Stimulated activated memory B cell treated with anti-CD40 and anti-IgM and Interleukin-4, amounts not matched to agents 10 μg/mL and 1 μg/mL and 100 μg/mL, for 72 hours (primary cell): ENCODE data around the gene RAD51AP1.
A peak's percentile ranks its signal among the peaks of the same experiment; 100 is the strongest.

ENCODE experiments used
- ATAC-seq: fragments of 150-1000 bp; cut with Tn5 transposase; 2 replicates; pipeline ENCODE4 v1.10.0; 2021
- H3K27ac Mint-ChIP-seq: one replicate; pipeline ENCODE4 v1.8.0; 2022; ENCODE audit warnings: mild to moderate bottlenecking, mixed read lengths
- H3K27me3 Mint-ChIP-seq: one replicate; pipeline ENCODE4 v1.8.0; 2022; ENCODE audit warnings: mixed read lengths
- H3K36me3 Mint-ChIP-seq: one replicate; pipeline ENCODE4 v1.8.0; 2022; ENCODE audit warnings: mixed read lengths
- H3K4me1 Mint-ChIP-seq: one replicate; pipeline ENCODE4 v1.8.0; 2022; ENCODE audit warnings: mixed read lengths
- H3K4me3 Mint-ChIP-seq: one replicate; pipeline ENCODE4 v1.8.0; 2022; ENCODE audit warnings: mild to moderate bottlenecking, moderate library complexity, mixed read lengths
- H3K9me3 Mint-ChIP-seq: one replicate; pipeline ENCODE4 v1.8.0; 2022; ENCODE audit warnings: mixed read lengths

Gene RAD51AP1

GRCh38 chr12:4530982-4531586 lies 7.6 kb upstream of the RAD51AP1 start:
- peaks cover 7% of the 10 kb centered on the region for H3K4me1 Mint-ChIP-seq
- no peak for ATAC-seq
- no peak overlapping the region for H3K4me3 Mint-ChIP-seq
- no peaks in the 10 kb centered on the region for H3K9me3 Mint-ChIP-seq
- no peaks in the 10 kb centered on the region for H3K27me3 Mint-ChIP-seq
- H3K36me3 Mint-ChIP-seq, result peaks cover 12% of the 10 kb centered on the region
- H3K27ac Mint-ChIP-seq, result peak overlapping the region; percentile 40

DNA sequence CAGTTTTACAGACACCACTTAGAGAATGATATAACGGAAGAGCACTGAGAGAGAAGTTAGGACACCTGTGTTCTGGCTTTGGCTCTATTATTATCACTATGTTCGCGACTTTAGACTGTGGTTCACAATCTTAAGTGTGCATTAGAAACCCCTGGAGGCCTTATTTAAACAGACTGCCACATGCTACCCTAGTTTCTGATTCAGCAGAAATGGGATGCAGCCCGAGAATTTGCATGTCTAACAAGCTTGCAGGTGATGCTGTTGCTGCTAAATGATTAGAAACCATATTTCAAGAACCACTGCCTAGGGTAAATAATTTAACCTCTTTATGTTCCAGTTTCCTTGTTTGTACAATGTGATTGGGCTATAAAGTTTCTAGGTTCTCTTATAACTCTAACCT lies 3.6 kb upstream of the RAD51AP1 start:
- no peak overlapping the region for H3K4me3 Mint-ChIP-seq
- no peak overlapping the region for H3K27ac Mint-ChIP-seq

GRCh38 chr12:4535871-4536270 lies 2.8 kb upstream of the RAD51AP1 start:
- Mint-ChIP-seq H3K36me3 (no peaks in the 10 kb centered on the region), H3K9me3 (no peaks in the 10 kb centered on the region), H3K27ac (no peak overlapping the region), H3K4me3 (no peak overlapping the region), H3K4me1 (peaks cover 23% of the 10 kb centered on the region), H3K27me3 (no peaks in the 10 kb centered on the region)
- no peak for ATAC-seq

More for the DNA sequence above, 3.6 kb upstream of the RAD51AP1 start:
- ATAC-seq, result no peak
- Mint-ChIP-seq H3K4me1 (peaks cover 25% of the 10 kb centered on the region), H3K36me3 (peaks cover 3% of the 10 kb centered on the region), H3K27me3 (no peaks in the 10 kb centered on the region), H3K9me3 (no peaks in the 10 kb centered on the region)

DNA sequence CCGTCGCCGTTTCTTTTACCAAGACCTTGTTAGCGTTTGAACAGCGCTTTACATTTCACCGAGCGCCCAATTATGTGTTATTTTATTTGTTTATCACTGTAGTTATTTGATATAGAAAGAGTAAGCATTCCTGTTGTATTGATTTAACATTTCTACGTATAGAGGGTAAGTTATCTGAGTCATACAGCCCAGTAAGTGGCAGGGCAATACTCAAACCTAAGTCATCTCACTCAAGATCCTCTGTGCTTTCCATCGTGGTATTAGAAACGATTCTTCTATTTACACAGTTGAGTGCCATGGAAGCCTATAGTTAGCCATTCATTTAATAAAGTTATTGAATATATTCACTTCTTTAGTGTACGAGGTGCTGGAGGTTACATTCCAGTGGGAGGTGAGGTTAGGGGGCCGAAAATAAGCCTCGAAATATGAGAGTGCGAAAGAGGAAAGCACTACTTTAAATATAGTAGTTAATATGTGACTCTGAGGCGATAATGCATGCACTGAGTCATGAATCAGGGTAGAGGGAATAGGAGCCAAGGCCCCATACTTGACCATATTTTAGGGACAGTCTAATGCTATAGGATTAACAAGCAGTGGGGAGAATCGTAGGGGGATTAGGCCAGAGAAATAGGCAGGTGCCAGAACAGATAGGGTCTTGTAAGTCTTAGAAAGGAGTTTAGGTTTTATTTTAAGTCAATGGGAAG lies 629 bp downstream of the RAD51AP1 start:
- H3K4me1 Mint-ChIP-seq, result peaks cover 23% of the 10 kb centered on the region
- H3K36me3 Mint-ChIP-seq, result peaks cover 14% of the 10 kb centered on the region
- no peaks in the 10 kb centered on the region for H3K9me3 Mint-ChIP-seq
- H3K4me3 Mint-ChIP-seq, result peak overlapping the region; percentile 86
- ATAC-seq, result no peak
- no peaks in the 10 kb centered on the region for H3K27me3 Mint-ChIP-seq
- peak overlapping the region; percentile 95 for H3K27ac Mint-ChIP-seq

GRCh38 chr12:4540170-4540569 lies 1.5 kb downstream of the RAD51AP1 start:
- no peak for ATAC-seq
- peaks cover 27% of the 10 kb centered on the region for H3K4me1 Mint-ChIP-seq

DNA sequence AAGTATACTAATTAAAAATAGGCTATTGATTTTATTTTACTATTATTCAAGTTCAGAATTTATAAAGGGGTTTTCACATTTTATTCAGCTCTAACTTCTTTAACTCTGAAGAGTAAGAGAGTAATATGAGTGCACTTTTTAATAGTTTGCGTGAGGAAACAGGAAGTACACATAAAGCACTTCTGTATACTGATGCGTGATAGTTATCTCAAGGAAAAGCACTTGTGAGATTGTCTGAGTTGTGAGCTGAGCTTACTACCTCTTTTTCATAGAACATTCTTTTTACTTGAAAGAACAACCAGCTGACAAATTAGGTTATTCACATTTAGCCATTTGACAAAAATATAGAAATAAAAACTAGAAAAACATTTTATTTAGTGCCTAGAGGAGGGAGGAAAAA lies 1.9 kb downstream of the RAD51AP1 start:
- no peak overlapping the region for H3K27ac Mint-ChIP-seq
- no peaks in the 10 kb centered on the region for H3K9me3 Mint-ChIP-seq
- ATAC-seq, result no peak
- H3K27me3 Mint-ChIP-seq, result no peaks in the 10 kb centered on the region
- H3K36me3 Mint-ChIP-seq, result peaks cover 26% of the 10 kb centered on the region
- peaks cover 31% of the 10 kb centered on the region for H3K4me1 Mint-ChIP-seq
- no peak overlapping the region for H3K4me3 Mint-ChIP-seq

More at GRCh38 chr12:4540170-4540569, 1.5 kb downstream of the RAD51AP1 start:
- peak overlapping the region; percentile 95 for H3K27ac Mint-ChIP-seq
- peak overlapping the region; percentile 54 for H3K4me3 Mint-ChIP-seq
- H3K36me3 Mint-ChIP-seq, result peaks cover 22% of the 10 kb centered on the region
- H3K27me3 Mint-ChIP-seq, result no peaks in the 10 kb centered on the region
- no peaks in the 10 kb centered on the region for H3K9me3 Mint-ChIP-seq

DNA sequence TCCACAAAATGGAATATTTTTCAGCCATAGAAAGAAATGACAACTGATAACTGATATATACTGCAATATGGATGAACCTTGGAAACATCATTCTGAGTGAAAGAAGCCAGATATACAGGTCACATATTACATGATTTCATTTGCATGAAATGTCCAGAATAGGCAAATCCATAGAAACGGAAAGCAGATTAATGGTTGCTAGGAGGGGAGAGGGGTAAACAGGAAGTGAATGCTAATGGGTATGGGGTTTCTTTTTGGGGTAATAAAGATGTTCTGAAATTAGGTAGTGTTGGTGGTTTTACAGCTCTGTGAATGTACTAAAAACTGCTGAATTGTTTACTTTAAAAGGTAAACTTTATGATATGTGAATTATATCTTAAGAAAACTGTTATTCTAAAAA lies 6.5 kb downstream of the RAD51AP1 start:
- H3K27ac Mint-ChIP-seq, result no peak overlapping the region
- H3K36me3 Mint-ChIP-seq, result peaks cover 49% of the 10 kb centered on the region
- H3K27me3 Mint-ChIP-seq, result no peaks in the 10 kb centered on the region
- H3K9me3 Mint-ChIP-seq, result no peaks in the 10 kb centered on the region
- peaks cover 10% of the 10 kb centered on the region for H3K4me1 Mint-ChIP-seq
- ATAC-seq, result no peak
- H3K4me3 Mint-ChIP-seq, result no peak overlapping the region

GRCh38 chr12:4552191-4552590 lies 13.5 kb downstream of the RAD51AP1 start:
- Mint-ChIP-seq H3K36me3 (peaks cover 35% of the 10 kb centered on the region), H3K27ac (no peak overlapping the region), H3K4me3 (no peak overlapping the region), H3K4me1 (no peaks in the 10 kb centered on the region), H3K27me3 (no peaks in the 10 kb centered on the region), H3K9me3 (no peaks in the 10 kb centered on the region)
- no peak for ATAC-seq

- Mint-ChIP-seq H3K27ac (no peak overlapping the region), H3K4me1 (no peaks in the 10 kb centered on the region), H3K9me3 (no peaks in the 10 kb centered on the region), H3K4me3 (no peak overlapping the region), H3K27me3 (no peaks in the 10 kb centered on the region), H3K36me3 (peaks cover 29% of the 10 kb centered on the region)
- ATAC-seq, result no peak
Measured at GRCh38 chr12:4553943-4554342, 15.3 kb downstream of the RAD51AP1 start.

DNA sequence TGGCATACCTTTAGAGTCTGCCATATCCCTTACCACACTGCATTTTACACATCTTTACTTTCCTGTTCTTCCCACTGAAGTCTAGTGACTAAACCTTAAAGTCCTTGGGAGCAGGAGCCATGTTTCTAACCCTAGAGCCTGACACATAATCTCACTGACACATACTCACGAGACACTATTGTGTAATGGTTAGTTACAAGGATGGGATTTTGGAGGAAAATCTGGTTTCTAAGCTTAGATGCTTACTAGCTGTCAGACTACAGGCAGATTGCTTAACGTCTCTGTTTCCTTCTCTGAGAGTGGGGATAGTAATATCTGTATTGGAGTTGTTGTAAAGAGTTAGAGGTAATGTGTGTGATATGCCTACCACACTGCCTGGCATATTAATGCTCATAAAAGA lies 17.1 kb downstream of the RAD51AP1 start:
- Mint-ChIP-seq H3K4me1 (no peaks in the 10 kb centered on the region), H3K4me3 (no peak overlapping the region), H3K36me3 (peaks cover 23% of the 10 kb centered on the region), H3K9me3 (no peaks in the 10 kb centered on the region), H3K27me3 (no peaks in the 10 kb centered on the region), H3K27ac (no peak overlapping the region)
- ATAC-seq, result no peak

GRCh38 chr12:4556735-4557530 lies 18.2 kb downstream of the RAD51AP1 start:
- Mint-ChIP-seq H3K4me1 (peaks cover 1% of the 10 kb centered on the region), H3K27ac (no peak overlapping the region), H3K9me3 (no peaks in the 10 kb centered on the region), H3K36me3 (peaks cover 20% of the 10 kb centered on the region), H3K27me3 (no peaks in the 10 kb centered on the region), H3K4me3 (no peak overlapping the region)
- no peak for ATAC-seq

DNA sequence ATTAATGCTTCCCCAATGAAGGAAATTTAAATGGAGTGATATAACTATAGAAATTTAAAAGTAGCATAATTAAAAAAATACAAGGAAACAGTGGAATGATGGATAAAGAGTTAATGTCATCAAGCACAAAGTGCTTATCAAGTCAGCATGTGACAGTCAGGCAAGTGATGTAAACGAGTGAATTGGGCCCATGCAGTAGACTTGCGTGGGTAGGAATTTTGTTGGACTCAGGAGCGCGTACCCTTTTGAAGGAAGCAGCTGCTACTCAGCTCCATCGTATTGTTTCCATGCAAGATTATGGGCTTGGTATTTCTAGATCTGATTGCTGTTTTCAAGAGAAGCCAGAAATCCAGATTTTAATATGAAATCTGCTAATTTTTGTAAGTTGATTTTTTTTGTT lies 18.9 kb downstream of the RAD51AP1 start:
- Mint-ChIP-seq H3K4me1 (peaks cover 8% of the 10 kb centered on the region), H3K36me3 (peaks cover 20% of the 10 kb centered on the region), H3K4me3 (no peak overlapping the region), H3K27me3 (no peaks in the 10 kb centered on the region), H3K9me3 (no peaks in the 10 kb centered on the region), H3K27ac (no peak overlapping the region)
- ATAC-seq, result no peak

GRCh38 chr12:4558171-4558570 lies 19.5 kb downstream of the RAD51AP1 start:
- H3K27me3 Mint-ChIP-seq, result no peaks in the 10 kb centered on the region
- peaks cover 9% of the 10 kb centered on the region for H3K4me1 Mint-ChIP-seq
- ATAC-seq, result no peak
- peaks cover 20% of the 10 kb centered on the region for H3K36me3 Mint-ChIP-seq
- no peak overlapping the region for H3K4me3 Mint-ChIP-seq
- no peaks in the 10 kb centered on the region for H3K9me3 Mint-ChIP-seq
- H3K27ac Mint-ChIP-seq, result no peak overlapping the region

DNA sequence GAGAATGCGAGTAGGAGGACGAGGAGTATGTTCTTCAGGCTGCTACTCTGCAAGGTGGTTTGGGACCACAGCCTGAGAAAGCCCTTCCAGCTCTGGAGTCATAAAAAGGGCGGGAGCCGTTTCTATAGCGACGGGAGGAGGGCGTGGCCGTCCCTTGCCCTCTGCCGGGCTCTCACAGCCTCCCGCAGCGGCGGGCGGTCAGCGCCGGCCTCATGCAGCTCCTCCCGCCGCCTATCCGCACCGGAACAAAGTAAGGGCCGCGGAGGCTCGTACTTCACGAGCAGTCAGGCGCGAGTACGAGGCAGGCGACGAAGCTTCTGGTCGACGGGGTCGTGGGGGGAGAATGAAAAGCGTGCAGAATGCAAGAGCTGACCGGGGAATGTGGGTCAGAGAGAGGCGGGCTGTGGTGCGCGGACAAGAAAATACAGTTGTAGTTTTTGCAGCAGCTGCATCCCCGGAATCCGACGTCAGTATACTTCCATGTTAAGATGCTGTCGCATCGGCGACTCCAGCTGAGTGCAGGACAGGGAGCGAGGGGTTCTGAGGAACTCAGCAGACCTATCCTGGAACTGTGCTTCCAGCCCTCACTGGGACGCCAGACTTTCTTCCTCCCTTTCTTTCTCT lies 23.5 kb downstream of the RAD51AP1 start, which contains the start of gene DYRK4:
Gene DYRK4 (plus strand): TSS at position 175 of the 624 bp plus-strand sequence. CDS start 38 bp downstream, at position 213.
- peak within 1 kb of the TSS; percentile 53 for H3K27ac Mint-ChIP-seq
- H3K27me3 Mint-ChIP-seq, result no peaks in the 10 kb centered on the region
- peaks cover 36% of the 10 kb centered on the region for H3K4me1 Mint-ChIP-seq
- H3K9me3 Mint-ChIP-seq, result no peaks in the 10 kb centered on the region
- H3K36me3 Mint-ChIP-seq, result peaks cover 14% of the 10 kb centered on the region
- peak within 1 kb of the TSS; percentile 36 for H3K4me3 Mint-ChIP-seq
- ATAC-seq, result no peak

DNA sequence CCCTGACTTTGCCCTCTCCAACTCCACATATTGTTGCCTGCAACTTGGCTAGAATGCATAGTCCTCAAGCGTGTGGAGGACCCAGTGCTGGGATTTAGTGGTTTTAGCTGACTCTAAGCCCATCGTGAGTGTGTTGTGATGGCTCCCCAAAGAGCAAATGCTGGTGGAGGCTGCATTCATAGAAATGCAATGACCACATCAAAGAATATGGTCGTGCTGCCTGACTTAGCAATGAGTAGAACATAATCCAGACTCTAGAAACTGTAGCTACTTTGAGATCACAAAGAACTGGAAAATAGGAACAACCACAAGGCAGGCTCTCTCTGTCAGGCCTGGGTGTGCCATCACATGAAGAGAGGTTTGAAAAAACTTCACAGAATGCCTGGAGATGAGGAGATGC lies 24.6 kb downstream of the RAD51AP1 start:
- peaks cover 48% of the 10 kb centered on the region for H3K4me1 Mint-ChIP-seq
- no peak for ATAC-seq
- H3K4me3 Mint-ChIP-seq, result no peak overlapping the region
- no peaks in the 10 kb centered on the region for H3K9me3 Mint-ChIP-seq
- H3K36me3 Mint-ChIP-seq, result peaks cover 11% of the 10 kb centered on the region
- no peaks in the 10 kb centered on the region for H3K27me3 Mint-ChIP-seq
- H3K27ac Mint-ChIP-seq, result no peak overlapping the region
